Nephron (organoid): ENCODE measurements around the gene GUCA1C.

Experiments
- H3K27ac Mint-ChIP-seq, 3 experiments: 2 replicates each; pipeline ENCODE4 v1.8.0; 2020; ENCODE audit warnings: mixed read lengths in 3 of 3, mild to moderate bottlenecking in 2 of 3, moderate library complexity in 1 of 3
- H3K27me3 Mint-ChIP-seq: 2 replicates; pipeline ENCODE4 v1.8.0; 2021; ENCODE audit warnings: low read depth, mild to moderate bottlenecking, moderate library complexity, mixed read lengths
- H3K36me3 Mint-ChIP-seq: 2 replicates; pipeline ENCODE4 v1.8.0; 2020; ENCODE audit warnings: low read depth, mixed read lengths
- H3K4me1 Mint-ChIP-seq: 2 replicates; pipeline ENCODE4 v1.8.0; 2020; ENCODE audit warnings: mixed read lengths
- H3K4me3 Mint-ChIP-seq, 3 experiments: 2 replicates each; pipeline ENCODE4 v1.8.0; 2020; ENCODE audit warnings: mild to moderate bottlenecking in 3 of 3, mixed read lengths in 3 of 3, moderate library complexity in 2 of 3
- H3K9me3 Mint-ChIP-seq: 2 replicates; pipeline ENCODE4 v1.8.0; 2020; ENCODE audit warnings: mixed read lengths
- TF ChIP-seq, protein P1 (sequence below), 3 experiments: fragments of 200-600 bp; sonication (generic); IDR thresholded peaks; one replicate each; pipeline ENCODE4 v1.5.0; 2021; ENCODE audit warnings: antibody characterized with exemption in 3 of 3; ENCODE audit not compliant: unreplicated experiment in 3 of 3

The GUCA1C gene

GRCh38 chr3:108882762-108883161, 70.9 kb downstream of the GUCA1C start:
- H3K36me3 Mint-ChIP-seq: no peaks in the 10 kb centered on the region
- no peak overlapping the region for H3K4me3 Mint-ChIP-seq
- H3K27ac Mint-ChIP-seq: no peak overlapping the region
- H3K9me3 Mint-ChIP-seq: no peaks in the 10 kb centered on the region
- TF ChIP-seq, protein P1, sequence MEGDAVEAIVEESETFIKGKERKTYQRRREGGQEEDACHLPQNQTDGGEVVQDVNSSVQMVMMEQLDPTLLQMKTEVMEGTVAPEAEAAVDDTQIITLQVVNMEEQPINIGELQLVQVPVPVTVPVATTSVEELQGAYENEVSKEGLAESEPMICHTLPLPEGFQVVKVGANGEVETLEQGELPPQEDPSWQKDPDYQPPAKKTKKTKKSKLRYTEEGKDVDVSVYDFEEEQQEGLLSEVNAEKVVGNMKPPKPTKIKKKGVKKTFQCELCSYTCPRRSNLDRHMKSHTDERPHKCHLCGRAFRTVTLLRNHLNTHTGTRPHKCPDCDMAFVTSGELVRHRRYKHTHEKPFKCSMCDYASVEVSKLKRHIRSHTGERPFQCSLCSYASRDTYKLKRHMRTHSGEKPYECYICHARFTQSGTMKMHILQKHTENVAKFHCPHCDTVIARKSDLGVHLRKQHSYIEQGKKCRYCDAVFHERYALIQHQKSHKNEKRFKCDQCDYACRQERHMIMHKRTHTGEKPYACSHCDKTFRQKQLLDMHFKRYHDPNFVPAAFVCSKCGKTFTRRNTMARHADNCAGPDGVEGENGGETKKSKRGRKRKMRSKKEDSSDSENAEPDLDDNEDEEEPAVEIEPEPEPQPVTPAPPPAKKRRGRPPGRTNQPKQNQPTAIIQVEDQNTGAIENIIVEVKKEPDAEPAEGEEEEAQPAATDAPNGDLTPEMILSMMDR (IDR thresholded peaks at IDR 0.05; ENCODE audit: unreplicated experiment in 3 of 3): no peak
- no peaks in the 10 kb centered on the region for H3K27me3 Mint-ChIP-seq
- H3K4me1 Mint-ChIP-seq: no peaks in the 10 kb centered on the region

- Mint-ChIP-seq H3K4me3 (no peak overlapping the region), H3K4me1 (no peaks in the 10 kb centered on the region), H3K9me3 (no peaks in the 10 kb centered on the region), H3K36me3 (no peaks in the 10 kb centered on the region), H3K27me3 (no peaks in the 10 kb centered on the region), H3K27ac (no peak overlapping the region)
- TF ChIP-seq, protein P1 (IDR thresholded peaks at IDR 0.05; ENCODE audit: unreplicated experiment in 3 of 3): no peak
These were observed 73.8 kb downstream of the GUCA1C start for GRCh38 chr3:108879915-108880314.

GRCh38 chr3:108877901-108878300, 75.8 kb downstream of the GUCA1C start:
- TF ChIP-seq, protein P1 (IDR thresholded peaks at IDR 0.05; ENCODE audit: unreplicated experiment in 3 of 3): no peak
- no peaks in the 10 kb centered on the region for H3K9me3 Mint-ChIP-seq
- no peaks in the 10 kb centered on the region for H3K4me1 Mint-ChIP-seq
- no peaks in the 10 kb centered on the region for H3K27me3 Mint-ChIP-seq
- no peaks in the 10 kb centered on the region for H3K36me3 Mint-ChIP-seq
- H3K4me3 Mint-ChIP-seq: no peak overlapping the region
- H3K27ac Mint-ChIP-seq: no peak overlapping the region

GRCh38 chr3:108863799-108864135, 89.9 kb downstream of the GUCA1C start:
- Mint-ChIP-seq H3K4me3 (no peak overlapping the region), H3K36me3 (no peaks in the 10 kb centered on the region), H3K27ac (no peak overlapping the region), H3K27me3 (no peaks in the 10 kb centered on the region), H3K4me1 (no peaks in the 10 kb centered on the region), H3K9me3 (no peaks in the 10 kb centered on the region)
- TF ChIP-seq, protein P1 (IDR thresholded peaks at IDR 0.05; ENCODE audit: unreplicated experiment in 3 of 3): no peak

- TF ChIP-seq, protein P1 (IDR thresholded peaks at IDR 0.05; ENCODE audit: unreplicated experiment in 3 of 3): no peak
- no peaks in the 10 kb centered on the region for H3K9me3 Mint-ChIP-seq
- no peaks in the 10 kb centered on the region for H3K36me3 Mint-ChIP-seq
- no peaks in the 10 kb centered on the region for H3K4me1 Mint-ChIP-seq
- no peaks in the 10 kb centered on the region for H3K27me3 Mint-ChIP-seq
- H3K4me3 Mint-ChIP-seq: no peak overlapping the region
- no peak overlapping the region for H3K27ac Mint-ChIP-seq
These were observed 90.5 kb downstream of the GUCA1C start for GRCh38 chr3:108862865-108863798.

DNA sequence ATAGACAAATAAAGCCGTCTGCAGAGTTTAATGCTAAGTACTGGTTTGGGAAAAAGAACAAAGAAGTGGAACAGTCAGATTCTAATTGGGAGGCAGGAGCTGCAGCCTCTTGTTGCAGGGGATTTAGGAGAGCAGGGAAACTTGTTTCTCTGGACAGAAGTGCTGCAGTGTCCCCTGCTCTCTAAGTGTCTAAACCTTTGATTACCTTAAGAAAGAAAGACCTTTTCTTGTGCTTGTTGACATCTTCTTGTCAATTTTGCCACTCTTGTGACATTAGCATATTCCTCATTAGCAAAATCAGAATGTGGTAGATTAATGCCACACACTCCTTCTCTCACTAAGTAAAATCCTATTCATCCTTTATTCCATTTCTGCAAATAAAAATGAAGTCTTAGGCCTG, 92.3 kb downstream of the GUCA1C start:
- Mint-ChIP-seq H3K36me3 (no peaks in the 10 kb centered on the region), H3K4me3 (no peak overlapping the region), H3K27ac (no peak overlapping the region)

More for the DNA sequence above, 92.3 kb downstream of the GUCA1C start:
- TF ChIP-seq, protein P1 (IDR thresholded peaks at IDR 0.05; ENCODE audit: unreplicated experiment in 3 of 3): no peak
- H3K9me3 Mint-ChIP-seq: no peaks in the 10 kb centered on the region
- H3K27me3 Mint-ChIP-seq: no peaks in the 10 kb centered on the region
- no peaks in the 10 kb centered on the region for H3K4me1 Mint-ChIP-seq
